Keratinocyte (primary cell): ENCODE data around the gene ABCG1. TPM values are rescaled to one million over a fixed set of nuclear protein-coding genes. Genes with fewer than 3 reads are reported as not detected.
"Not testable (repeated sequence)": the region's sequence is repeated elsewhere in the genome, so short reads cannot be mapped to it uniquely, and the experiment has no call there.

Experiments
- DNase-seq: peaks from one replicate; pipeline ENCODE4 v3.0.0-alpha.2; 2011; ENCODE audit warnings: low read depth, missing footprints, low spot score
- FAIRE-seq: peaks from 2 replicates; lab custom pipeline; 2011; peaks lifted over from hg19 to GRCh38; lab: Jason Lieb, UNC
- H2AFZ ChIP-seq: 2 replicates; pipeline ENCODE4 v1.6.0; 2012; ENCODE audit warnings: low read length, control low read depth, inconsistent platforms; ENCODE audit not compliant: control insufficient read depth
- H3K27ac ChIP-seq: 2 replicates; pipeline ENCODE4 v1.5.1; 2011; ENCODE audit warnings: low read length; ENCODE audit not compliant: control insufficient read depth, insufficient read depth
- H3K27me3 ChIP-seq: 3 replicates; pipeline ENCODE4 v1.6.0; 2011; ENCODE audit warnings: low read length; ENCODE audit not compliant: control insufficient read depth, insufficient read depth; ENCODE audit errors: extremely low read depth
- H3K36me3 ChIP-seq, 2 experiments: 2 replicates in 1 of 2; 3 replicates in 1 of 2; pipeline ENCODE4 v1.5.1; 2011; ENCODE audit warnings: low read length in 2 of 2, mild to moderate bottlenecking in 1 of 2; ENCODE audit not compliant: control insufficient read depth in 2 of 2, insufficient read depth in 2 of 2; ENCODE audit errors: extremely low read depth in 1 of 2
- H3K4me1 ChIP-seq: 3 replicates; pipeline ENCODE4 v1.5.1; 2011; ENCODE audit warnings: low read length; ENCODE audit not compliant: control insufficient read depth, insufficient read depth; ENCODE audit errors: extremely low read depth
- H3K4me2 ChIP-seq: 3 replicates; pipeline ENCODE4 v1.6.0; 2011; ENCODE audit warnings: low read depth, low read length; ENCODE audit not compliant: control insufficient read depth, insufficient read depth; ENCODE audit errors: extremely low read depth
- H3K4me3 ChIP-seq, 3 experiments: fragments of 200-600 bp in 1 of 3; sonication (generic) in 1 of 3; 2 replicates in 2 of 3; 3 replicates in 1 of 3; pipeline ENCODE4 v1.5.1; 2011 to 2016; ENCODE audit warnings: low read length in 3 of 3, mild to moderate bottlenecking in 3 of 3, control low read depth in 2 of 3, inconsistent platforms in 1 of 3, low read depth in 1 of 3, mixed read lengths in 1 of 3, mixed run types in 1 of 3, moderate library complexity in 1 of 3; ENCODE audit not compliant: control insufficient read depth in 2 of 3, insufficient read depth in 2 of 3; ENCODE audit errors: extremely low read depth in 1 of 3
- H3K79me2 ChIP-seq: 2 replicates; pipeline ENCODE4 v1.6.0; 2012; ENCODE audit warnings: low read length; ENCODE audit not compliant: control insufficient read depth, insufficient read depth
- H3K9ac ChIP-seq: 3 replicates; pipeline ENCODE4 v1.6.0; 2011; ENCODE audit warnings: low read length; ENCODE audit not compliant: control insufficient read depth, insufficient read depth; ENCODE audit errors: extremely low read depth
- H3K9me1 ChIP-seq: 3 replicates; pipeline ENCODE4 v1.6.0; 2011; ENCODE audit warnings: low read length; ENCODE audit not compliant: control insufficient read depth, insufficient read depth; ENCODE audit errors: extremely low read depth
- H3K9me3 ChIP-seq: 2 replicates; pipeline ENCODE4 v1.5.1; 2012; ENCODE audit warnings: low read depth, low read length; ENCODE audit not compliant: control insufficient read depth
- H4K20me1 ChIP-seq: 3 replicates; pipeline ENCODE4 v1.6.0; 2011; ENCODE audit warnings: low read length; ENCODE audit not compliant: control insufficient read depth, insufficient read depth; ENCODE audit errors: extremely low read depth
- EZH2 ChIP-seq: IDR thresholded peaks from one replicate; pipeline ENCODE4 v1.6.1; 2012; ENCODE audit warnings: inconsistent platforms, mild to moderate bottlenecking, low read length, moderate library complexity
- dilution Hi-C: fragments of 300-500 bp; cut with MboI; formaldehyde crosslinking; loops from one replicate; pipeline ENCODE4 v1.7.0; 2020; ENCODE audit warnings: low sequenced_read_pairs; ENCODE audit not compliant: extremely low pct_ligation_motif_present
- polyA plus RNA-seq, 5 experiments: library from polyadenylated mRNA; depleted of rRNA in 3 of 5; stranded (reverse) in 3 of 5; stranded (forward) in 1 of 5; unstranded in 1 of 5; fragments of >200 nt; gene quantifications; 1 replicate in 1 of 5; 2 replicates in 3 of 5; 3 replicates in 1 of 5; pipeline versions ENCODE4 v1.2.1 to v1.2.3, GENCODE V29; 2011 to 2012; ENCODE audit warnings: missing spikeins in 2 of 5, low read depth in 1 of 5, low replicate concordance in 1 of 5
- TF ChIP-seq, protein P1 (sequence below), 3 experiments: IDR thresholded peaks in 1 of 3; conservative IDR thresholded peaks in 1 of 3; optimal IDR thresholded peaks in 1 of 3; 2 replicates in 2 of 3; 3 replicates in 1 of 3; pipeline versions ENCODE3 to v1.5.1; 2011; ENCODE audit warnings: low read length in 3 of 3, mild to moderate bottlenecking in 3 of 3, moderate library complexity in 2 of 3, control low read depth in 1 of 3, inconsistent platforms in 1 of 3; ENCODE audit not compliant: insufficient read depth in 2 of 3; ENCODE audit errors: extremely low read depth in 1 of 3

Gene ABCG1
- polyA plus RNA-seq, 1 donor (not counting 4 experiments of a cell fraction or from before 2014, with no cell fraction given) = 3.3 TPM

GRCh38 chr21:42291003-42291750 lies 72.2 kb downstream of the ABCG1 start:
- Histone ChIP-seq H3K27me3 (no peaks in the 10 kb centered on the region), H2AFZ (no peak overlapping the region), H3K4me2 (no peak overlapping the region), H3K36me3 (no peaks in the 10 kb centered on the region), H3K4me1 (no peaks in the 10 kb centered on the region), H3K27ac (no peak overlapping the region), H4K20me1 (no peaks in the 10 kb centered on the region), H3K9me1 (no peaks in the 10 kb centered on the region), H3K9me3 (peaks cover 2% of the 10 kb centered on the region), H3K79me2 (no peaks in the 10 kb centered on the region), H3K4me3 (no peak overlapping the region), H3K9ac (no peak overlapping the region)
- dilution Hi-C loops = no loop called here
- TF ChIP-seq, protein P1, sequence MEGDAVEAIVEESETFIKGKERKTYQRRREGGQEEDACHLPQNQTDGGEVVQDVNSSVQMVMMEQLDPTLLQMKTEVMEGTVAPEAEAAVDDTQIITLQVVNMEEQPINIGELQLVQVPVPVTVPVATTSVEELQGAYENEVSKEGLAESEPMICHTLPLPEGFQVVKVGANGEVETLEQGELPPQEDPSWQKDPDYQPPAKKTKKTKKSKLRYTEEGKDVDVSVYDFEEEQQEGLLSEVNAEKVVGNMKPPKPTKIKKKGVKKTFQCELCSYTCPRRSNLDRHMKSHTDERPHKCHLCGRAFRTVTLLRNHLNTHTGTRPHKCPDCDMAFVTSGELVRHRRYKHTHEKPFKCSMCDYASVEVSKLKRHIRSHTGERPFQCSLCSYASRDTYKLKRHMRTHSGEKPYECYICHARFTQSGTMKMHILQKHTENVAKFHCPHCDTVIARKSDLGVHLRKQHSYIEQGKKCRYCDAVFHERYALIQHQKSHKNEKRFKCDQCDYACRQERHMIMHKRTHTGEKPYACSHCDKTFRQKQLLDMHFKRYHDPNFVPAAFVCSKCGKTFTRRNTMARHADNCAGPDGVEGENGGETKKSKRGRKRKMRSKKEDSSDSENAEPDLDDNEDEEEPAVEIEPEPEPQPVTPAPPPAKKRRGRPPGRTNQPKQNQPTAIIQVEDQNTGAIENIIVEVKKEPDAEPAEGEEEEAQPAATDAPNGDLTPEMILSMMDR (optimal IDR thresholded peaks at IDR 0.05 in 1 of 3, IDR thresholded peaks at IDR 0.05 in 1 of 3, conservative IDR thresholded peaks at IDR 0.05 in 1 of 3; ENCODE audit: extremely low read depth in 1 of 3, insufficient read depth in 2 of 3, low read length in 3 of 3) = no peak
- TF ChIP-seq EZH2 = no peak
- DNase-seq = no peak
- FAIRE-seq = no peak

- no peaks in the 10 kb centered on the region for H3K36me3 ChIP-seq
- no peaks in the 10 kb centered on the region for H3K9me1 ChIP-seq
- dilution Hi-C loops = no loop called here
Observed at GRCh38 chr21:42291751-42292562, 73.0 kb downstream of the ABCG1 start.

GRCh38 chr21:42292563-42293142 lies 73.7 kb downstream of the ABCG1 start:
- dilution Hi-C loops, H3K9me3 ChIP-seq: not testable (repeated sequence)

More at GRCh38 chr21:42291751-42292562, 73.0 kb downstream of the ABCG1 start:
- no peak overlapping the region for H3K4me3 ChIP-seq
- TF ChIP-seq EZH2 = no peak
- TF ChIP-seq, protein P1 (optimal IDR thresholded peaks at IDR 0.05 in 1 of 3, IDR thresholded peaks at IDR 0.05 in 1 of 3, conservative IDR thresholded peaks at IDR 0.05 in 1 of 3; ENCODE audit: extremely low read depth in 1 of 3, insufficient read depth in 2 of 3, low read length in 3 of 3) = no peak
- no peak overlapping the region for H2AFZ ChIP-seq
- no peak overlapping the region for H3K4me2 ChIP-seq
- H3K27ac ChIP-seq = no peak overlapping the region
- no peak overlapping the region for H3K9ac ChIP-seq
- H3K9me3 ChIP-seq = peaks cover 2% of the 10 kb centered on the region
- no peak for DNase-seq
- no peaks in the 10 kb centered on the region for H3K79me2 ChIP-seq
- H4K20me1 ChIP-seq = no peaks in the 10 kb centered on the region
- no peak for FAIRE-seq
- peaks cover 3% of the 10 kb centered on the region for H3K27me3 ChIP-seq
- H3K4me1 ChIP-seq = no peaks in the 10 kb centered on the region

More at GRCh38 chr21:42292563-42293142, 73.7 kb downstream of the ABCG1 start:
- not testable (repeated sequence) for H3K4me2 ChIP-seq, H3K9me1 ChIP-seq, H3K4me3 ChIP-seq, H4K20me1 ChIP-seq, H3K79me2 ChIP-seq, H3K36me3 ChIP-seq, H3K27me3 ChIP-seq, H2AFZ ChIP-seq, DNase-seq, H3K9ac ChIP-seq, H3K4me1 ChIP-seq, H3K27ac ChIP-seq
- FAIRE-seq = peak; percentile 41
